H1 (cell line): ENCODE measurements around the gene PTH1R. TPM values are rescaled to one million over a fixed set of nuclear protein-coding genes. Genes with fewer than 3 reads are reported as not detected.

Source experiments
- CTCF ChIA-PET: fragments of 300-600 bp; sonication (Branson Sonifier 250); formaldehyde crosslinking; loops from one replicate; lab custom pipeline; 2021; ENCODE audit not compliant: partially characterized antibody; lab: Charles Lee
- POLR2A ChIA-PET: fragments of 300-600 bp; sonication (Branson Sonifier 250); formaldehyde crosslinking; loops from one replicate; lab custom pipeline; 2021; ENCODE audit warnings: inconsistent platforms; ENCODE audit not compliant: partially characterized antibody; lab: Charles Lee
- DNase-seq, 2 experiments: peaks; one replicate each; pipeline versions ENCODE4 v3.0.0 to v3.0.0-alpha.2; 2010 to 2022; ENCODE audit warnings: low spot score in 2 of 2, low read depth in 1 of 2, mixed read lengths in 1 of 2
- FAIRE-seq: peaks from 2 replicates; lab custom pipeline; 2011; peaks lifted over from hg19 to GRCh38; lab: Jason Lieb, UNC
- H2AFZ ChIP-seq: 2 replicates; pipeline ENCODE4 v1.8.1; 2012; ENCODE audit warnings: low read length, inconsistent platforms
- H2AK5ac ChIP-seq: 2 replicates; pipeline ENCODE4 v1.6.1; 2013; ENCODE audit warnings: low read depth, low read length
- H2BK120ac ChIP-seq: replicated peaks from 2 replicates; pipeline ENCODE3; 2013; ENCODE audit warnings: low read depth, low read length, inconsistent platforms
- H2BK12ac ChIP-seq: 2 replicates; pipeline ENCODE4 v1.6.1; 2013; ENCODE audit warnings: low read depth, low read length
- H2BK15ac ChIP-seq: 2 replicates; pipeline ENCODE4 v1.6.1; 2013; ENCODE audit warnings: low read length
- H2BK20ac ChIP-seq: 2 replicates; pipeline ENCODE4 v1.6.1; 2013; ENCODE audit warnings: low read length
- H2BK5ac ChIP-seq: 2 replicates; pipeline ENCODE4 v1.6.1; 2013; ENCODE audit warnings: low read depth, low read length
- H3K14ac ChIP-seq: 2 replicates; pipeline ENCODE4 v1.6.1; 2013; ENCODE audit warnings: inconsistent platforms; ENCODE audit not compliant: insufficient read length
- H3K18ac ChIP-seq: 2 replicates; pipeline ENCODE4 v1.6.1; 2013; ENCODE audit warnings: low read length; ENCODE audit errors: extremely low read depth
- H3K23ac ChIP-seq: 2 replicates; pipeline ENCODE4 v1.6.1; 2013; ENCODE audit warnings: inconsistent platforms; ENCODE audit not compliant: insufficient read length
- H3K23me2 ChIP-seq: 2 replicates; pipeline ENCODE4 v1.6.1; 2013; ENCODE audit warnings: low read depth, low read length
- H3K27ac ChIP-seq: 2 replicates; pipeline ENCODE4 v1.6.1; 2011; ENCODE audit warnings: low read depth, low read length, inconsistent platforms
- H3K27me3 ChIP-seq, 4 experiments: replicated peaks in 1 of 4; 1 replicate in 1 of 4; 2 replicates in 3 of 4; pipeline versions ENCODE4 v1.6.1 to v1.8.1; 2011 to 2013; ENCODE audit warnings: low read length in 3 of 4, mild to moderate bottlenecking in 3 of 4, inconsistent platforms in 2 of 4, mixed read lengths in 2 of 4, moderate library complexity in 1 of 4; ENCODE audit not compliant: control insufficient read depth in 3 of 4, insufficient read depth in 3 of 4; ENCODE audit errors: extremely low read depth in 1 of 4
- H3K36me3 ChIP-seq, 4 experiments: 2 replicates each; pipeline versions ENCODE4 v1.6.1 to v1.8.1; 2011 to 2013; ENCODE audit warnings: mild to moderate bottlenecking in 4 of 4, low read length in 3 of 4, moderate library complexity in 2 of 4, control low read depth in 1 of 4, inconsistent platforms in 1 of 4; ENCODE audit not compliant: insufficient read depth in 4 of 4, control insufficient read depth in 2 of 4
- H3K4ac ChIP-seq: replicated peaks from 2 replicates; pipeline ENCODE3; 2013; ENCODE audit warnings: low read length, low read depth, mixed read lengths, inconsistent platforms; ENCODE audit not compliant: insufficient read length
- H3K4me1 ChIP-seq, 4 experiments: replicated peaks in 1 of 4; 1 replicate in 1 of 4; 2 replicates in 3 of 4; pipeline versions ENCODE4 v1.6.1 to v1.8.1; 2011 to 2013; ENCODE audit warnings: low read length in 3 of 4, inconsistent platforms in 2 of 4, mixed read lengths in 1 of 4; ENCODE audit not compliant: insufficient read depth in 4 of 4, control insufficient read depth in 3 of 4
- H3K4me2 ChIP-seq, 2 experiments: 2 replicates each; pipeline versions ENCODE4 v1.6.1 to v1.8.1; 2011 to 2013; ENCODE audit warnings: low read depth in 2 of 2, low read length in 2 of 2, control low read depth in 1 of 2, inconsistent platforms in 1 of 2, mild to moderate bottlenecking in 1 of 2; ENCODE audit not compliant: insufficient read depth in 1 of 2
- H3K4me3 ChIP-seq, 4 experiments: fragments of 200-600, 300-600 bp in 1 of 4; sonication (generic), shearing (Covaris generic), sonication (Bioruptor Twin) in 1 of 4; 2 replicates each; pipeline versions ENCODE4 v1.5.1 to v1.8.1; 2011 to 2016; ENCODE audit warnings: low read length in 4 of 4, low read depth in 3 of 4, control low read depth in 2 of 4, inconsistent platforms in 2 of 4, mild to moderate bottlenecking in 2 of 4, mixed read lengths in 1 of 4, moderate library complexity in 1 of 4; ENCODE audit not compliant: insufficient read depth in 2 of 4; ENCODE audit errors: extremely low read depth in 1 of 4
- H3K56ac ChIP-seq: replicated peaks from 2 replicates; pipeline ENCODE3; 2013; ENCODE audit warnings: low read depth, mild to moderate bottlenecking, mixed read lengths, low read length, inconsistent platforms; ENCODE audit not compliant: insufficient read length
- H3K79me1 ChIP-seq: 2 replicates; pipeline ENCODE4 v1.6.1; 2013; ENCODE audit warnings: low read depth, low read length, control low read depth
- H3K79me2 ChIP-seq, 2 experiments: 2 replicates each; pipeline versions ENCODE4 v1.6.1 to v1.8.1; 2012 to 2013; ENCODE audit warnings: low read length in 2 of 2, mild to moderate bottlenecking in 2 of 2, inconsistent platforms in 1 of 2; ENCODE audit not compliant: insufficient read depth in 2 of 2, control insufficient read depth in 1 of 2
- H3K9ac ChIP-seq, 4 experiments: replicated peaks in 1 of 4; 1 replicate in 1 of 4; 2 replicates in 3 of 4; pipeline versions ENCODE4 v1.6.1 to v1.8.1; 2011 to 2013; ENCODE audit warnings: low read depth in 3 of 4, low read length in 3 of 4, control low read depth in 2 of 4, mild to moderate bottlenecking in 2 of 4, moderate library complexity in 2 of 4, inconsistent platforms in 1 of 4; ENCODE audit errors: extremely low read depth in 1 of 4
- H3K9me3 ChIP-seq, 2 experiments: 2 replicates each; pipeline versions ENCODE4 v1.6.1 to v1.8.1; 2012 to 2013; ENCODE audit warnings: mild to moderate bottlenecking in 2 of 2, moderate library complexity in 2 of 2, control low read depth in 1 of 2, inconsistent platforms in 1 of 2, low read depth in 1 of 2, low read length in 1 of 2, mixed read lengths in 1 of 2; ENCODE audit not compliant: insufficient read depth in 2 of 2
- H4K20me1 ChIP-seq, 2 experiments: replicated peaks in 1 of 2; 2 replicates each; pipeline versions ENCODE3 to v1.8.1; 2011 to 2013; ENCODE audit warnings: inconsistent platforms in 2 of 2, low read length in 2 of 2, mild to moderate bottlenecking in 1 of 2; ENCODE audit not compliant: insufficient read depth in 2 of 2, control insufficient read depth in 1 of 2
- H4K5ac ChIP-seq: 2 replicates; pipeline ENCODE4 v1.6.1; 2013; ENCODE audit warnings: low read length, low read depth, mixed read lengths, inconsistent platforms; ENCODE audit not compliant: insufficient read length
- H4K8ac ChIP-seq: 2 replicates; pipeline ENCODE4 v1.8.0; 2013; ENCODE audit warnings: mild to moderate bottlenecking, moderate library complexity, low read length, inconsistent platforms; ENCODE audit not compliant: insufficient read depth; ENCODE audit errors: extremely low read depth
- H4K91ac ChIP-seq: replicated peaks from 2 replicates; pipeline ENCODE3; 2013; ENCODE audit warnings: low read length, mixed read lengths, inconsistent platforms; ENCODE audit not compliant: insufficient read length
- WGBS, 2 experiments: shearing (Covaris generic) in 1 of 2; methylation state at CpG; one replicate each; pipeline versions ENCODE4 v1.1.6 to v1.1.7; 2013 to 2015; ENCODE audit warnings: low lambda C conversion rate in 2 of 2, mixed read lengths in 2 of 2, inconsistent platforms in 1 of 2, low coverage in 1 of 2, missing lambda C conversion rate in 1 of 2; ENCODE audit not compliant: insufficient replicate concordance in 2 of 2, insufficient coverage in 1 of 2, insufficient read length in 1 of 2; ENCODE audit errors: extremely low coverage in 1 of 2, missing lambda C conversion rate in 1 of 2; 5-methylcytosine and 5-hydroxymethylcytosine counted together
- polyA plus RNA-seq, 7 experiments: library from polyadenylated mRNA; depleted of rRNA in 3 of 7; stranded (reverse) in 5 of 7; unstranded in 2 of 7; fragments of >200 nt in 5 of 7; fragments of 200-250 nt in 2 of 7; gene quantifications; 1 replicate in 5 of 7; 2 replicates in 1 of 7; 4 replicates in 1 of 7; pipeline versions ENCODE4 v1.2.1 to v1.2.3, GENCODE V29; 2011 to 2013; ENCODE audit warnings: missing spikeins in 2 of 7, mixed read lengths in 2 of 7
- total RNA-seq: library from RNA; stranded (reverse); fragmentation: NEBNext Ultra II Directional; extraction: Animal tissue kit (Norgen Biotek cat#: 25700); gene quantifications from 2 replicates; pipeline ENCODE4 v1.2.1, GENCODE V29; 2021

PTH1R gene
- total and polyA plus RNA-seq, 2 of the 8 experiments (the other 6 are each of a cell fraction or from before 2014, with no cell fraction given), result 0.57 to 1.5 TPM

GRCh38 chr3:46925585-46925934 lies 48.0 kb downstream of the PTH1R start:
- Histone ChIP-seq H2BK20ac (no peak overlapping the region), H3K79me1 (peaks cover 10% of the 10 kb centered on the region), H2BK15ac (no peak overlapping the region), H3K23me2 (no peaks in the 10 kb centered on the region), H4K20me1 (peaks cover 9% of the 10 kb centered on the region in 2 experiments), H3K18ac (no peak overlapping the region), H3K4me3 (no peak overlapping the region), H3K14ac (no peak overlapping the region), H4K8ac (no peak overlapping the region), H4K5ac (no peak overlapping the region), H2AFZ (no peak overlapping the region), H3K27ac (no peak overlapping the region), H3K9ac (no peak overlapping the region), H3K4ac (no peak overlapping the region), H3K4me2 (no peak overlapping the region), H2BK120ac (no peak overlapping the region), H3K27me3 (no peaks in the 10 kb centered on the region), H2BK5ac (no peak overlapping the region), H2BK12ac (no peak overlapping the region), H3K23ac (no peak overlapping the region), H3K36me3 (peaks cover 23 to 31% (median 28%) of the 10 kb centered on the region in 4 experiments), H3K4me1 (no peaks in the 10 kb centered on the region), H3K9me3 (no peaks in the 10 kb centered on the region), H2AK5ac (no peak overlapping the region), H3K56ac (no peak overlapping the region), H3K79me2 (peaks cover 0 to 15% of the 10 kb centered on the region in 2 experiments; a peak in 1 of 4 replicates), H4K91ac (no peak overlapping the region)
- WGBS, 2 experiments, result 89% methylated on average over 5 of the region's 5 CpGs; no CpG with 5 or more reads in 1 of the 2 experiments
- ChIA-PET POLR2A (interaction anchor here (0.9 to 1.3 kb wide), 2 partner anchors 9 to 84 kb away, joined by 4 to 5 read pairs; no protein-coding TSS in a partner anchor), CTCF (interaction anchor here (0.9 to 9.9 kb wide), 7 partner anchors 10 to 110 kb away, joined by 3 to 104 read pairs (median 4); no protein-coding TSS in a partner anchor)
- FAIRE-seq (no peak), DNase-seq (no peak)
